ENCODE data around the gene CAMK1D. TPM values are rescaled to one million over a fixed set of nuclear protein-coding genes. Genes with fewer than 3 reads are reported as not detected.
A peak's percentile ranks its signal among the peaks of the same experiment; 100 is the strongest.

Gene CAMK1D
- total RNA-seq, 4 donors from 2014 or later: 5.6 to 23.9 (median 7.4) TPM

DNA sequence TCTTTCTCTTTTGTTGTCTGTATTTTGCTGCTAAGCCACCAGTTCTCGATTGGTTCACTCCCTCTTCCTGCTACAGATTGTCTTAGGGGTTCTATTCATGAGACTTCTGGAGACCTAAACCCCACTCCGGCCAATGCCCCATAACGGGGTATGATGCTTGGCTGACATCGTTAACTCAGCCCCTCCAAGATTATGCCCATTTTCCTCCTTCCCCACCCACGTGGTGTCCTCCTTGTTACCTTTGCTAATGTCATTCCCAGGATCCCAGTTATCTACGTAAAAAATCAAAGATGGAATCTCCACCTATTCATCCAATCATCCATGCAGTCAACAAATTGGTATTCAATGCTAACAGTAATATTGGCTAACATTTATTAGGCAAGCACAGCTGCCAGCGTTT, 228.3 kb downstream of the CAMK1D start:
- Histone ChIP-seq H3K27ac (no peak overlapping the region), H3K4me3 (no peak overlapping the region), H3K27me3 (no peaks in the 10 kb centered on the region), H3K9me3 (peaks cover 0 to 6% (median 0%) of the 10 kb centered on the region in 4 donors), H3K36me3 (no peaks in the 10 kb centered on the region), H3K4me1 (peaks cover 0 to 12% (median 0%) of the 10 kb centered on the region in 4 donors)
- TF ChIP-seq POLR2A (IDR thresholded peaks at IDR 0.05): no peak
- DNase-seq: no peak

DNA sequence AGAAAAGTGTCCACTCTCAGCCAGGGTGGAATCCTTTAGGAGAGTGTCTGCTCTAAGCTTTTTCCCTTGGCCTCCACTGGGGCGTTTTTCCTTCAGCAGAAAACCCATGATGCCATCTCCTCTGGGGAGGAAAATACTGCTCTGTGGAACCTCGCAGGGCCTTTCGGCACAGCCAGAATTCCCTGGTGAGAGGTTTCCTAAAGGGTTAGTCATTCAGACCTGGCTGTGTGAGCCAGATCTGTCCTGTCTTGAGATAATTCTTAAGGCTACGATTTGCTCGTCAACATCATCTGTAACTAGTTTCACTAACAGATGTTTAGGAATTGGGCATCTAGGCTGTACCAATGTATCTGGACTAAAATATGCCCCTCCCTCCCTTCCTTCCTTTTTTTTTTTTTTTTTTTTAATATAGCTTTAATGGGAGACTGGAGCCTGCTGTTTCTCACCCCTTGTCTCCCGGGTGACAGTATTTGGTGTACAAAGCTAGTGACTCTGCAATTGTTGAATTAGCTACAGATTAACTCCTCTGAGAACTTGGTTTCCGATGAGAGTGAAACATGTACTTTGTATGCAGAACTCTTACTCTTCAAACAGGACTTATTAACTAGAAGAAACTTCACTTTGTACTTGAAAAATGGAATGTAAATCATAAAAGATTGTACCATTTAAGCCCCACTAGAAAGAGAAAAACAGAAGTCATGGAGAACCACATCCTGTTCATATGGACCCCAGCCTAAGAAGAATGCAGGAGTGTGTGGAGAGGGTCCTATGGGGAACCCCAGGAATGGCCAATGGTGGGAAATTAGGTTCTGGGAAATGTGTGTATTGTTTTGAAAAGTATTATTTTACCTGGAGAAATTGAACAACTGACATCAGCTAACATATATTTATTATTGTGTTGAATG, 230.9 kb downstream of the CAMK1D start:
- no peak overlapping the region for H3K4me3 ChIP-seq
- peaks cover 0 to 12% (median 0%) of the 10 kb centered on the region in 4 donors for H3K4me1 ChIP-seq
- peaks cover 0 to 6% (median 0%) of the 10 kb centered on the region in 4 donors for H3K9me3 ChIP-seq
- H3K36me3 ChIP-seq: no peaks in the 10 kb centered on the region
- TF ChIP-seq, protein P1, sequence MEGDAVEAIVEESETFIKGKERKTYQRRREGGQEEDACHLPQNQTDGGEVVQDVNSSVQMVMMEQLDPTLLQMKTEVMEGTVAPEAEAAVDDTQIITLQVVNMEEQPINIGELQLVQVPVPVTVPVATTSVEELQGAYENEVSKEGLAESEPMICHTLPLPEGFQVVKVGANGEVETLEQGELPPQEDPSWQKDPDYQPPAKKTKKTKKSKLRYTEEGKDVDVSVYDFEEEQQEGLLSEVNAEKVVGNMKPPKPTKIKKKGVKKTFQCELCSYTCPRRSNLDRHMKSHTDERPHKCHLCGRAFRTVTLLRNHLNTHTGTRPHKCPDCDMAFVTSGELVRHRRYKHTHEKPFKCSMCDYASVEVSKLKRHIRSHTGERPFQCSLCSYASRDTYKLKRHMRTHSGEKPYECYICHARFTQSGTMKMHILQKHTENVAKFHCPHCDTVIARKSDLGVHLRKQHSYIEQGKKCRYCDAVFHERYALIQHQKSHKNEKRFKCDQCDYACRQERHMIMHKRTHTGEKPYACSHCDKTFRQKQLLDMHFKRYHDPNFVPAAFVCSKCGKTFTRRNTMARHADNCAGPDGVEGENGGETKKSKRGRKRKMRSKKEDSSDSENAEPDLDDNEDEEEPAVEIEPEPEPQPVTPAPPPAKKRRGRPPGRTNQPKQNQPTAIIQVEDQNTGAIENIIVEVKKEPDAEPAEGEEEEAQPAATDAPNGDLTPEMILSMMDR (IDR thresholded peaks at IDR 0.05): no peak
- no peak for TF ChIP-seq POLR2A (IDR thresholded peaks at IDR 0.05)
- DNase-seq: no peak
- H3K27ac ChIP-seq: peak overlapping the region in 1 of 4 donors; percentile 6
- H3K27me3 ChIP-seq: no peaks in the 10 kb centered on the region

DNA sequence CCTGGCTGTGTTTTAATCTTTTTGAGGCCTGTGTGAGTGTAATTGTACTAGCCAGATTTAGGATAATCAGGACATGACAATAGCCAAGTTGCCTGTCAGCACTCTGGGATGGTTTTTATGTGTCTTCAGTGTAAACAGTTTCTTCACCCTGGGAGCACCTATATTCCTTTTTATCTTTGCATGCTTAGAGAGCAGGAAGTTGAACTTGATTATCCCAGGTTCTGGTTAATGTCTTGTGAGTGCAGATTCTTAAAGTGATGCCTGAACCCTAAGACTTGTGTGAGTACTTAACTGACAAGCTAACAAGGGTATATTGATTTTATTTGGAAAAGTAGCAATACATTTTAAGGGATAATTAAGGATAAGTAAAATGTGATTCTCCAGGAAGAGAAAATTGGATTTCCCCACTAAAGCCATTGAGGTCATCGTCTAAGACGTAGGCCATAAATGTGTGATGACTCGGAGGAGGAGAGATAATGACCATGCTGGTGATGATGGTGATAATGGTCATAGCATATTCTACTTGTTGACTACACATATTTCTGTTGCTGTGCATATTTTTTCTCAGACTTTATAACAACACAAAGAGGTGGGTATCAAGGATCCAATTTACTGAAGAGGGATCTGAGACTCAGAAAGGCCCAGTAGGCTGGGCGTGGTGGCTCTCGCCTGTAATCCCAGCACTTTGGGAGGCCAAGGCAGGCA, 234.7 kb downstream of the CAMK1D start:
- H3K4me1 ChIP-seq: peaks cover 0 to 12% (median under 1%) of the 10 kb centered on the region in 4 donors
- no peak overlapping the region for H3K4me3 ChIP-seq
- DNase-seq: no peak
- TF ChIP-seq, protein P1 (IDR thresholded peaks at IDR 0.05): no peak
- no peak for TF ChIP-seq POLR2A (IDR thresholded peaks at IDR 0.05)
- H3K27ac ChIP-seq: no peak overlapping the region
- no peaks in the 10 kb centered on the region for H3K27me3 ChIP-seq
- no peaks in the 10 kb centered on the region for H3K36me3 ChIP-seq
- no peaks in the 10 kb centered on the region for H3K9me3 ChIP-seq

DNA sequence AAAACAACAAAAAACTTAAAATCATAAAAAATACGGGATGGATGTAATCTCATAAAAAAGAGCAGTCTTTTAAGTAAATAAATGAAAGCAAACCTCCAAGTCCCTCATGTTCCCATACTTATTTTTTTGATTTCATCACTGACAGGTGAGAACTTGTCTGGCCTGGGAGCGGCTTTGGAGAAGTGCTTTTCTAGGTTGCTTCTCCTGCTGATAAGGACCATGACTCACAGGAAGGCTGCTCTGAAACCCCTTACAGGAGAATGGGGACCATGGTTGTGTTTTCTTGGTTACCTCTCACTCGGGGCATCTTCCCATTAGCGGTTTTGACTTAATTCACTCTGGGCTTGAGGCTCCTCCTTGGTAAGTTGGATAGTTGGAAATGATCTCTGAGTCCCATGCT, 237.4 kb downstream of the CAMK1D start:
- peaks cover 0 to 4% (median 0%) of the 10 kb centered on the region in 4 donors for H3K4me1 ChIP-seq
- TF ChIP-seq, protein P1 (IDR thresholded peaks at IDR 0.05): no peak
- no peak for TF ChIP-seq POLR2A (IDR thresholded peaks at IDR 0.05)
- no peaks in the 10 kb centered on the region for H3K36me3 ChIP-seq
- H3K27me3 ChIP-seq: no peaks in the 10 kb centered on the region
- DNase-seq: no peak
- no peak overlapping the region for H3K4me3 ChIP-seq
- no peaks in the 10 kb centered on the region for H3K9me3 ChIP-seq
- no peak overlapping the region for H3K27ac ChIP-seq

DNA sequence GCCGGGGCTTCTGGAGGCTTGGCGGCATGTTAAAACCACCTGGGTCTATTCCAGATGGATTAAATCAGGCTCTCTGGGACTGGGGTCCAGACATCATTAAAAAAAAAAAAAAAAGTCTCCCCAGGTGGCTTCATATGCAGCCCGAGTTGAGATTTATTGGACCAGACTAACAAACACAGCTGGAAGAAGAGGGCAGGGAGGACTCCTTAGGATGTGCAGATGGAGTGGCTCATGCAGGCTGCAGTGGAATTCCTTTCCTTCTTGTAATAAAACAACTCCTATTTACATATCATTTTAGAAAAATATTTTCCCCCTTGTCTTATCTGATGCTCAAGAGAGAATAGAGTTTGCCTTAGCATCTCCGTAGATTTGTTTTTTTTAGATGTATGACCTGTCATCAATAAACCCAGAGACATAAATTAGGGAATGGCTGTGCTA, 238.1 kb downstream of the CAMK1D start:
- Histone ChIP-seq H3K9me3 (no peaks in the 10 kb centered on the region), H3K4me1 (peaks cover 0 to 4% (median 0%) of the 10 kb centered on the region in 4 donors), H3K27me3 (no peaks in the 10 kb centered on the region), H3K36me3 (no peaks in the 10 kb centered on the region), H3K27ac (no peak overlapping the region), H3K4me3 (no peak overlapping the region)
- DNase-seq: no peak
- TF ChIP-seq, protein P1 (IDR thresholded peaks at IDR 0.05): no peak
- no peak for TF ChIP-seq POLR2A (IDR thresholded peaks at IDR 0.05)
